Breast epithelium (tissue), 3 donors: ENCODE measurements around the gene ASPM.

Source experiments
- POLR2A ChIP-seq: fragments of 450-650 bp; IDR thresholded peaks from one replicate; pipeline ENCODE4 v1.6.1; 2016; ENCODE audit warnings: antibody characterized with exemption, mild to moderate bottlenecking, moderate library complexity
- POLR2AphosphoS5 ChIP-seq, 3 donors: sonication (generic); formaldehyde crosslinking; IDR thresholded peaks; one replicate each; pipeline ENCODE4 v1.6.1; 2017; ENCODE audit warnings: antibody characterized with exemption in 3 of 3
- TF ChIP-seq, protein P1 (sequence below), 3 donors: fragments of 450-650 bp; IDR thresholded peaks; one replicate each; pipeline ENCODE4 v1.5.1; 2016 to 2017; ENCODE audit warnings: antibody characterized with exemption in 3 of 3, mild to moderate bottlenecking in 3 of 3, moderate library complexity in 3 of 3

DNA sequence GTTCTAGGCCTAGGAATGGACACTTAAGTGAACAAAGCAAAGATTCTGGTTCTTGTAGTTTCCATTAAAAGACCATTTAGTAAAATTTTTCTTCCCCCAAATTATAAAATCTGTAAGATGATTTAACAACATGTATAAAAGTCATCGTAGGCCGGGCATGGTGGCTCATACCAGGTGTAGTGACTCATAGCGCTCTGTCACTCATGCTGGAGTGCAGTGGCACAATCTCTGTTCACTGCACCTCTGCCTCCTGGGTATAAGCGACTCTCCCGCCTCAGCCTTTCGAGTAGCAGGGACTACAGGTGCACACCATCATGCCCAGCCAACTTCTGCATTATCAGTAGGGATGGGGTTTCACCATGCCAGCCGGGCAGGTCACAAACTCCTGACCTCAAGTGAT is 9.1 kb downstream of the ASPM start:
- no peak for TF ChIP-seq POLR2A
- TF ChIP-seq, protein P1, sequence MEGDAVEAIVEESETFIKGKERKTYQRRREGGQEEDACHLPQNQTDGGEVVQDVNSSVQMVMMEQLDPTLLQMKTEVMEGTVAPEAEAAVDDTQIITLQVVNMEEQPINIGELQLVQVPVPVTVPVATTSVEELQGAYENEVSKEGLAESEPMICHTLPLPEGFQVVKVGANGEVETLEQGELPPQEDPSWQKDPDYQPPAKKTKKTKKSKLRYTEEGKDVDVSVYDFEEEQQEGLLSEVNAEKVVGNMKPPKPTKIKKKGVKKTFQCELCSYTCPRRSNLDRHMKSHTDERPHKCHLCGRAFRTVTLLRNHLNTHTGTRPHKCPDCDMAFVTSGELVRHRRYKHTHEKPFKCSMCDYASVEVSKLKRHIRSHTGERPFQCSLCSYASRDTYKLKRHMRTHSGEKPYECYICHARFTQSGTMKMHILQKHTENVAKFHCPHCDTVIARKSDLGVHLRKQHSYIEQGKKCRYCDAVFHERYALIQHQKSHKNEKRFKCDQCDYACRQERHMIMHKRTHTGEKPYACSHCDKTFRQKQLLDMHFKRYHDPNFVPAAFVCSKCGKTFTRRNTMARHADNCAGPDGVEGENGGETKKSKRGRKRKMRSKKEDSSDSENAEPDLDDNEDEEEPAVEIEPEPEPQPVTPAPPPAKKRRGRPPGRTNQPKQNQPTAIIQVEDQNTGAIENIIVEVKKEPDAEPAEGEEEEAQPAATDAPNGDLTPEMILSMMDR (IDR thresholded peaks at IDR 0.05) = no peak
- no peak for TF ChIP-seq POLR2AphosphoS5 (IDR thresholded peaks at IDR 0.05)
